CMK (cell line): Measurements from ENCODE around the gene KDM6B.

Source experiments
- DNase-seq: peaks from one replicate; pipeline ENCODE4 v3.0.0-alpha.2; 2010; ENCODE audit warnings: low read depth

Gene KDM6B

GRCh38 chr17:7880076-7880868, 46.3 kb downstream of the KDM6B start:
- DNase-seq: no peak

GRCh38 chr17:7881276-7882054, 47.4 kb downstream of the KDM6B start:
- no peak for DNase-seq

- no peak for DNase-seq
These were observed 48.1 kb downstream of the KDM6B start for GRCh38 chr17:7882068-7882467.

- DNase-seq: no peak
These were observed 48.6 kb downstream of the KDM6B start for GRCh38 chr17:7882629-7883028.
